NT2/D1 (cell line): ENCODE results near the gene GGA2.

Experiments used
- DNase-seq: peaks from one replicate; pipeline ENCODE4 v3.0.0-alpha.2; 2011; ENCODE audit warnings: low read depth, low spot score
- H3K27me3 ChIP-seq: 2 replicates; pipeline ENCODE4 v1.6.0; 2011; ENCODE audit warnings: mild to moderate bottlenecking; ENCODE audit not compliant: insufficient read length, insufficient read depth
- H3K36me3 ChIP-seq: 2 replicates; pipeline ENCODE4 v1.6.1; 2011; ENCODE audit warnings: mild to moderate bottlenecking, low read length, mixed read lengths; ENCODE audit not compliant: insufficient read depth, insufficient read length
- H3K4me1 ChIP-seq: 2 replicates; pipeline ENCODE4 v1.5.1; 2011; ENCODE audit not compliant: insufficient read depth, insufficient read length
- H3K4me3 ChIP-seq: 2 replicates; pipeline ENCODE4 v1.5.1; 2011; ENCODE audit warnings: low read depth; ENCODE audit not compliant: insufficient read length
- H3K9ac ChIP-seq: 2 replicates; pipeline ENCODE4 v1.6.0; 2011; ENCODE audit warnings: low read depth; ENCODE audit not compliant: insufficient read length
- H3K9me3 ChIP-seq: 2 replicates; pipeline ENCODE4 v1.5.1; 2011; ENCODE audit warnings: mild to moderate bottlenecking, low read length; ENCODE audit not compliant: insufficient read depth
- SUZ12 ChIP-seq: IDR thresholded peaks from 2 replicates; pipeline ENCODE4 v1.6.1; 2011; ENCODE audit not compliant: insufficient read length, insufficient read depth; ENCODE audit errors: extremely low read depth
- YY1 ChIP-seq: IDR thresholded peaks from 2 replicates; pipeline ENCODE4 v1.6.1; 2011; ENCODE audit not compliant: insufficient read length, insufficient read depth
- ZNF274 ChIP-seq: IDR thresholded peaks from 2 replicates; pipeline ENCODE4 v1.6.1; 2011; ENCODE audit warnings: mild to moderate bottlenecking, low read depth, low read length

The GGA2 gene

DNA sequence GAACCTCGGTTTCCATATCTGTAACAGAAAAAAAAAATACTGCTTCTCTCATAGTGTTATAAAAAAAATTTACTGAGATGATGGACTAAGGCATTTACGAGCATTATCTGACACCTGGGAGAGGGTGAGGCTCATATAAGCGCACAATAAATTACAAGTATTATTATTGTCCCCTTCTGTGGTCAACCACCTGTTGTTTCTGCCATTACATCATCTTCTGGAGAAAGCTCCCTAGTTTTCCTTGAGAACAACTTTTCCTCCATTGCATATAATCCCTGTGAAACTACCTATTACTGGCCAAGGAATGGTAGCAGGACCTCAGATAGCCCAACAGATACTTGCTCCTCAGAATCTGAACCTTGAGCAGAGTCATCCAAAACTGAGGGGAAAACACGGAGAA is 11.7 kb upstream of the GGA2 start:
- H3K9ac ChIP-seq, result no peak overlapping the region
- no peaks in the 10 kb centered on the region for H3K27me3 ChIP-seq
- no peak overlapping the region for H3K4me3 ChIP-seq
- DNase-seq, result no peak
- H3K4me1 ChIP-seq, result no peaks in the 10 kb centered on the region
- H3K9me3 ChIP-seq, result no peaks in the 10 kb centered on the region
- TF ChIP-seq YY1, result no peak
- no peak for TF ChIP-seq SUZ12
- TF ChIP-seq ZNF274, result no peak
- H3K36me3 ChIP-seq, result peaks cover 85% of the 10 kb centered on the region

DNA sequence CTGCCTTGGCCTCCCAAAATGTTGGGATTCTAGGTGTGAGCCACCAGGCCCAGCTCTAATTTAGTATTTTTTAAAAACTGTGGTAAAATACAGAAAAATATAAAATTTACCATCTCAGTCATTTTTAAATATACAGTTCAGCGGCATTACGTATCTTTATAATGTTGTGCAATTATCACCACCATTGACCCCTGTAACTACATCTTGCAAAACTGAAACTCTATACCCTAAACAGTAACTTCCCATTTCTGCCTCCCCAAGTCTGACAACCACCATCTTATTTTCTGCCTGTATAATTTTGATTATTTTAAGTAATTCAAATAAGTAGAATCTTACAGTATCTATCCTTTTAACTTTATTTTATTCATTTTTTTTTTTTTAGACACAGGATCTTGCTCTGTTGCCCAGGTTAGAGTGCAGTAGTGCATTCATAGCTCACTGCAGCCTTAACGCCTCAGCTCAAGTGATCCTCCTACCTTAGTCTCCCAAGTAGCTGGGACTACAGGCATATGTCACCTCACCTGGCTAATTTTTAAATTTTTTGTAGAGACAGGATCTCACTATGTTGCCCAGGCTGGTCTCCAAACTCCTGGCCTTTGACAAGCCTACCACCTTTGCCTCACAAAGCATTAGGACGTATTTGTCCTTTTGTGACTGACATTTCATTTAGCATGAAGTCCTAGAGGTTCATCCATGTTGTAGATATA is 10.9 kb upstream of the GGA2 start:
- H3K9ac ChIP-seq, result no peak overlapping the region
- no peaks in the 10 kb centered on the region for H3K9me3 ChIP-seq
- no peak for DNase-seq
- H3K4me1 ChIP-seq, result no peaks in the 10 kb centered on the region
- TF ChIP-seq SUZ12, result no peak
- TF ChIP-seq ZNF274, result no peak
- no peak for TF ChIP-seq YY1
- H3K27me3 ChIP-seq, result no peaks in the 10 kb centered on the region
- H3K36me3 ChIP-seq, result peaks cover 85% of the 10 kb centered on the region
- no peak overlapping the region for H3K4me3 ChIP-seq

DNA sequence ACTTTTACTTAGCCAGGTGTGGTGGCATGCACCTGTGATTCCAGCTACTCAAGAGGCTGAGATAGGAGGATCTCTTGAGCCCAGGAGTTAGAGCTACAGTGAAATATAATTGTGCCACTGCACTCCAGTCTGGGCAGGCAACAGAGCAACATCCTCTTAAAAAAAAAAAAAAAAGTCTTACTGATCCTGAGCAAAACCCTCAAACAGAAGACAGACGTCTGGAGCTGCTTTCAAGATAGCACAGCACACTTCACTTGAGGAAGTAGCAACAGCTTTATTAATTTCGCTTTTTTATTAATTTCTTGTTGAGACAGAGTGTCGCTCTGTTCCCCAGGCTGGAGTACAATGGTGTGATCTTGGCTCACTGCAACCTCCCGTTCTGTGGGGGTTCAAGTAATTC is 10.2 kb upstream of the GGA2 start:
- H3K9me3 ChIP-seq, result no peaks in the 10 kb centered on the region
- no peaks in the 10 kb centered on the region for H3K27me3 ChIP-seq
- H3K9ac ChIP-seq, result no peak overlapping the region
- TF ChIP-seq ZNF274 (no peak), SUZ12 (no peak), YY1 (no peak)
- no peak for DNase-seq
- H3K4me3 ChIP-seq, result no peak overlapping the region
- H3K4me1 ChIP-seq, result no peaks in the 10 kb centered on the region
- H3K36me3 ChIP-seq, result peaks cover 87% of the 10 kb centered on the region

DNA sequence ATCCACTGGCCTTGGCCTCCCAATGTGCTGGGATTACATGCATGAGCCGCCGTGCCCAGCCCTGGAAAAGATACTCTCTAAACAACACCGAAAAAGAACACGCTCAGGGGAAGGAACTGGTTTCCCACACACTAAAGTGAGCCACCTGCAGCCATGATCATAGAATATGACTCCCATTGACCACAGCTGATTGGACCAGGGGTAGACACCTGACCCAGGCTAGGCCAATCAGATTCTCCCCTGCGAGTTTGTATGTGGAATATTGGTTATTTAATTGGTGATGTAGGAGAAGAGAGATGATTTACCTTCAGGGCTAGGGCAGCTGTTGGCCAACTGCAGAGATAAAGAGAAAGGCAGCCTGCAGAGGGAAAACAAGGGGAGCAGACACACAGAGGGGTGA is 9.0 kb upstream of the GGA2 start:
- Histone ChIP-seq H3K9ac (no peak overlapping the region), H3K27me3 (no peaks in the 10 kb centered on the region), H3K4me1 (no peaks in the 10 kb centered on the region), H3K4me3 (no peak overlapping the region), H3K36me3 (peaks cover 86% of the 10 kb centered on the region), H3K9me3 (no peaks in the 10 kb centered on the region)
- TF ChIP-seq SUZ12 (no peak), YY1 (no peak), ZNF274 (no peak)
- no peak for DNase-seq

DNA sequence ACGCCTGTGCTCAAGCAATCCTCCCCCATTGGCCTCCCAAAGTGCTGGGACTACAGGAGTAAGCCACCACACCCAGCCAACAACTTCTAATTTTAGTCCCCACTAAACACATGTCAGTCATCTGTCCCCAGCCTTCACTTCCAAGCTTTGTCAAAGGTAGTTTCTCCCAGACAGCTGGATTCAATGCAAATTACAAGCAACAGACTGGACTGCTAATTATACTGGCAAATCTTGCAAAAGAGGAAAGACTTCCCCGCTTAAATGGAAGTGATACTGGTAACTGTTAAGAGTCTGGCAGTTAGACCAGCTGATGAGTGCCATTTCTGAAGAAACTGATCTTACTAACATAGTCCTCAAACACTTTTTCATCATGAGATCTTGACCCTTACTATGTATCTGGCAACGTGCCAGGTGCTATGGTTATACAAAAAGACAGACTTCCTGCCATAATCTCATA is 8.2 kb upstream of the GGA2 start:
- peaks cover 85% of the 10 kb centered on the region for H3K36me3 ChIP-seq
- no peak overlapping the region for H3K4me3 ChIP-seq
- H3K4me1 ChIP-seq, result no peaks in the 10 kb centered on the region
- H3K27me3 ChIP-seq, result no peaks in the 10 kb centered on the region
- H3K9ac ChIP-seq, result no peak overlapping the region
- no peaks in the 10 kb centered on the region for H3K9me3 ChIP-seq
- TF ChIP-seq ZNF274 (no peak), SUZ12 (no peak), YY1 (no peak)
- DNase-seq, result no peak

DNA sequence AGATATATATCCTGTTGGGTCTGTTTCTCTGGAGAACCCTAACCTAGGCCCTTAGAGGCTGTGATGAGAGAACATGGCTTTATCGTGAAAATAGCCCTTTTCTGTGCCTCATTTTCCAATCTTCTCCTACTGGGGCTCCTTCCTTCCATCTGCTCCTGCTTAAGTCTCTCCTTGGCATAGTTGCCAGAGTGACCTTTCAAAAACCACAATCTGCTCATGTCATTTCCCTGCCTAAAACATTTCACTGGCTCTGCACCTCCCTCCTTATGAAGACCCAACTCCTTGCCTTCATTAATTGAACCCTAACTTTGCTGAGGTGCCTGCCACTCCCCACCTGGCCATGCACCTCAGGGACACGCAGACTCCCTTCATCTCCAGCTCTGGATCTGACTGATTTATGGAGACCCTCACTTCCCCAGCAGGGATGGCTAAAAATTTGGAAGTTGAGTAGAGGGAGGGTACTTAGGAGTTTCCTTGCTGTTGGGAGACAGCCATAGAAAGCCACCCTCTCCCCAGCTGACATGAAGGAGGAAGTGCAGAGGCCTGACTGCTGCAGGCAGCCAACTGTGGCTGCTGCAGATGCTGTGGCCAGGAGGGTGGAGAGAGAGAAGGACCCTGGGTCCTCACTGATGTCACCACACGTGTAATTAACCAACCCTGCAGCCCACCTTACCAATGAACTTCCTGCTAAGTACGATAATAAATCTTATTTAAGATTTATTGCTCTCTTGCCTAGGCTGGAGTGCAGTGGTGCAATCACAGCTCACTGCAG is 6.3 kb upstream of the GGA2 start:
- Histone ChIP-seq H3K4me1 (no peaks in the 10 kb centered on the region), H3K27me3 (no peaks in the 10 kb centered on the region), H3K9me3 (no peaks in the 10 kb centered on the region), H3K4me3 (no peak overlapping the region), H3K36me3 (peaks cover 72% of the 10 kb centered on the region), H3K9ac (no peak overlapping the region)
- TF ChIP-seq SUZ12 (no peak), YY1 (no peak), ZNF274 (no peak)
- DNase-seq, result no peak

DNA sequence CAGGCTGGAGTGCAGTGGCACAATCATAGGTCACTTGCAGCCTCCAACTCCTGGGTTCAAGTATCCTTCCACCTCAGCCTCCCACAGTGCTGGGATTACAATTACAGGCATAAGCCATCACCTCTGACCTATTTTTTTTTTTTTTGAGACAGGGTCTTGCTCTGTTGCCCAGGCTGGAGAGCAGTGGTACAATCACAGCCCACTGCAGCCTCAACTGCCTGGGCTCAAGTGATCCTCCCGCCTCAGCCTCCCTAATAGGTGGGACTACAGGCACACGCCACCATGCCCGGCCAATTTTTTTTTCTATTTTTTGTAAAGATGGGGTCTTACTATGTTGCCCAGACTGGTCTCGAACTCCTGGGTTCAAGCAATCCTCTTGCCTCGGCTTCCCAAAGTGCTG is 5.6 kb upstream of the GGA2 start:
- no peak overlapping the region for H3K4me3 ChIP-seq
- TF ChIP-seq SUZ12, result no peak
- TF ChIP-seq YY1, result no peak
- no peak for TF ChIP-seq ZNF274

More for the DNA sequence above, 5.6 kb upstream of the GGA2 start:
- H3K36me3 ChIP-seq, result peaks cover 65% of the 10 kb centered on the region
- no peaks in the 10 kb centered on the region for H3K9me3 ChIP-seq
- H3K4me1 ChIP-seq, result no peaks in the 10 kb centered on the region
- no peak overlapping the region for H3K9ac ChIP-seq
- no peak for DNase-seq
- no peaks in the 10 kb centered on the region for H3K27me3 ChIP-seq
